ENCODE results near the gene SPART.

The SPART gene

DNA sequence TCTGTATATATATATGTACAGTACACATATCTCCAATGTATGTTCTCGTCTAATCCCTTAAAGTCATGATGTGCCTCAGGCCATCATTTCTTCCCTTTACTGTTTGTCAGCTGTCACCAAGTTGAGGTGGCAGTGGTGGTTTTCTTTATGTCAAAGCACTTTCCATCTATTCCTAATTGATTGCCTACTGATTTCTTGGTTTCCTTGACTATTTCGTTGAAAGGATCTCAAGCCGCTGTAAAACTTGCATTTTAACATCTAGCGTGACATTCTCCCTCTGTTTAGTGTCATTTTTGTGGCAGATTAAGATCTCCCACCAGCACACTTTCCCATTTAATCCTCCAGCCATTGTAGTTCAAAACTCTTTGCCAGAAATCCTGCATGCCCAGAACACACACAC is 25.0 kb upstream of the SPART start:
- no peak for TF ChIP-seq POLR2A (IDR thresholded peaks at IDR 0.05; ENCODE audit: extremely low read depth, insufficient read length)
- TF ChIP-seq MYC (IDR thresholded peaks at IDR 0.05; ENCODE audit: low read depth, low read length), result no peak
- TF ChIP-seq, protein P1, sequence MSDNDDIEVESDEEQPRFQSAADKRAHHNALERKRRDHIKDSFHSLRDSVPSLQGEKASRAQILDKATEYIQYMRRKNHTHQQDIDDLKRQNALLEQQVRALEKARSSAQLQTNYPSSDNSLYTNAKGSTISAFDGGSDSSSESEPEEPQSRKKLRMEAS (IDR thresholded peaks at IDR 0.05; ENCODE audit: low read depth, low read length), result no peak
- TF ChIP-seq, protein P2, sequence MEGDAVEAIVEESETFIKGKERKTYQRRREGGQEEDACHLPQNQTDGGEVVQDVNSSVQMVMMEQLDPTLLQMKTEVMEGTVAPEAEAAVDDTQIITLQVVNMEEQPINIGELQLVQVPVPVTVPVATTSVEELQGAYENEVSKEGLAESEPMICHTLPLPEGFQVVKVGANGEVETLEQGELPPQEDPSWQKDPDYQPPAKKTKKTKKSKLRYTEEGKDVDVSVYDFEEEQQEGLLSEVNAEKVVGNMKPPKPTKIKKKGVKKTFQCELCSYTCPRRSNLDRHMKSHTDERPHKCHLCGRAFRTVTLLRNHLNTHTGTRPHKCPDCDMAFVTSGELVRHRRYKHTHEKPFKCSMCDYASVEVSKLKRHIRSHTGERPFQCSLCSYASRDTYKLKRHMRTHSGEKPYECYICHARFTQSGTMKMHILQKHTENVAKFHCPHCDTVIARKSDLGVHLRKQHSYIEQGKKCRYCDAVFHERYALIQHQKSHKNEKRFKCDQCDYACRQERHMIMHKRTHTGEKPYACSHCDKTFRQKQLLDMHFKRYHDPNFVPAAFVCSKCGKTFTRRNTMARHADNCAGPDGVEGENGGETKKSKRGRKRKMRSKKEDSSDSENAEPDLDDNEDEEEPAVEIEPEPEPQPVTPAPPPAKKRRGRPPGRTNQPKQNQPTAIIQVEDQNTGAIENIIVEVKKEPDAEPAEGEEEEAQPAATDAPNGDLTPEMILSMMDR (IDR thresholded peaks at IDR 0.05; ENCODE audit: low read depth, low read length), result no peak
- no peak for DNase-seq (ENCODE audit: low read depth)
- H3K4me3 ChIP-seq (ENCODE audit: low read depth, low read length), result no peak overlapping the region

DNA sequence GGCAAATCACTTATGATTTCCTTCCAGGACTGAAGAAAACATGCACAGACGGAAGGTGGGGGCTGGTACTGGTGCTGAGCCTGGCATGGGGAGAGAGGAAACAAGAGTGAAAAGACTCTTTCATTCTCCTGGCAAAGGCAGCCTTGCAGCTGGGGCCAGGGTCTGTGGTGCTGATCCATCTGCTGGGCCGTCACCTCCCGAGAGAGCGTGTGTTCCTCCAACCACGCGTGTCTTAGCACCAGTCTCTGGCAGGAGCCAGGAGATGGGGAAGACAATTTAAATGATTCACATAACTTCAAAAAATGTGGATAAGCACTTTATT is 23.9 kb upstream of the SPART start:
- H3K4me3 ChIP-seq (ENCODE audit: low read depth, low read length), result no peak overlapping the region
- TF ChIP-seq, protein P1 (IDR thresholded peaks at IDR 0.05; ENCODE audit: low read depth, low read length), result no peak
- TF ChIP-seq, protein P2 (IDR thresholded peaks at IDR 0.05; ENCODE audit: low read depth, low read length), result no peak
- no peak for TF ChIP-seq POLR2A (IDR thresholded peaks at IDR 0.05; ENCODE audit: extremely low read depth, insufficient read length)
- no peak for TF ChIP-seq MYC (IDR thresholded peaks at IDR 0.05; ENCODE audit: low read depth, low read length)
- no peak for DNase-seq (ENCODE audit: low read depth)

DNA sequence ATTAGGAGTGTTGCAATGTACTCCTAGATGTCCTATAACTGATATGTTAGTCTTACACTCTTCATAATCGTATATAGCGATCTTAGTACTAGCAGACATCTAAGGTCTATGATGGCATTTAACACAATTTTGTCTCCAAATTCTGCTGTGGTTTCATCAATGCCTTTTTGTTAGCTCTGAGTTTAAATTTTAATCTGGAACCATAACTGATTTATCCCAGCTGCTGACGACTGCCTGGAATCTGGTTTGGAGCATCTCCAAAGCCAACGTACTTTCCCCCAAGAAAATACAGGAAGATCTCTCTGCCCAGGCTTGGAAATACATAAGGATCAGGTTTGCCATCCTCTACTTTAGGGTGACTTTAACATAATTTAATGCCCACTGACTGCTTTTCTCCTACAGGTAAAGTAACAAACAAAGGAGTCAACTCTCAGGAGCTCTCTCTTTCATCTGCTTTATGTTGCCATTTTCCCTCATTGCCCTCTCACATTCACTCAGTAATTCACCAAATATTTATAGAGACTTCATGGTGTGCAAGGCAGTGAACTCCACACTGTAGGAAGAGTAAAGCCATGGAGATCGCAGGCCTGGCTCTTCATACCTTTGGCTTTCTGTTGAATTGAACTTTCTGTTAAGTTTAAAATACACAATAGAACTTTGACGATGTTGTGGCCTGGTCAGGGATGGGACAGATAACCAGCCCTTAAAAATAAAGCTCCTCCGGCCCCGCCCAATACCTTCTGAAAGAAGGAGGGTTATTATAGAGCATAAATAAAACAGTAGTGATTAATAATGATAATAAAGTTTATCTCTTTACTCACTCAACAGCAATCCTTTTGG is 23.3 kb upstream of the SPART start:
- TF ChIP-seq MYC (IDR thresholded peaks at IDR 0.05; ENCODE audit: low read depth, low read length), result no peak
- no peak for TF ChIP-seq POLR2A (IDR thresholded peaks at IDR 0.05; ENCODE audit: extremely low read depth, insufficient read length)
- TF ChIP-seq, protein P1 (IDR thresholded peaks at IDR 0.05; ENCODE audit: low read depth, low read length), result no peak
- TF ChIP-seq, protein P2 (IDR thresholded peaks at IDR 0.05; ENCODE audit: low read depth, low read length), result no peak
- no peak overlapping the region for H3K4me3 ChIP-seq (ENCODE audit: low read depth, low read length)
- DNase-seq (ENCODE audit: low read depth), result no peak

DNA sequence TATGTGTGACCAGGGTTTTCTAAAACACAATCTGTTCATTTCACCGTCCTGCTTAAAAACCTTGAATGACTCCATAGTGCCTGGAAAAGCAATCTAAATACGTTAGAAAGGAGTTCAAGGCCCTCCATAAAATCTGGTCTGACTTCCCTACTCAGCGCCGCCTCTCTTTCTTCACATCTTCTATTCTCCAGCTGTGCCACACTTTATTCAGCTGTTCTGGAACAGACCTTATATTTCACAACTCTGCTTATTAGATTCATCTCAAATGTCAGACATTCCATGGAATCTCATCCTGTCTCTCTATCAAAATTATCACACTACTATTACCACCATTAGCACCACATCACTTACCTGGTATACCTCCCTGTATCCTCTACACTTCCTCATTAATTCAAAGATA is 19.8 kb upstream of the SPART start:
- TF ChIP-seq, protein P2 (IDR thresholded peaks at IDR 0.05; ENCODE audit: low read depth, low read length), result no peak
- TF ChIP-seq POLR2A (IDR thresholded peaks at IDR 0.05; ENCODE audit: extremely low read depth, insufficient read length), result no peak
- TF ChIP-seq MYC (IDR thresholded peaks at IDR 0.05; ENCODE audit: low read depth, low read length), result no peak
- TF ChIP-seq, protein P1 (IDR thresholded peaks at IDR 0.05; ENCODE audit: low read depth, low read length), result no peak
- no peak for DNase-seq (ENCODE audit: low read depth)

DNA sequence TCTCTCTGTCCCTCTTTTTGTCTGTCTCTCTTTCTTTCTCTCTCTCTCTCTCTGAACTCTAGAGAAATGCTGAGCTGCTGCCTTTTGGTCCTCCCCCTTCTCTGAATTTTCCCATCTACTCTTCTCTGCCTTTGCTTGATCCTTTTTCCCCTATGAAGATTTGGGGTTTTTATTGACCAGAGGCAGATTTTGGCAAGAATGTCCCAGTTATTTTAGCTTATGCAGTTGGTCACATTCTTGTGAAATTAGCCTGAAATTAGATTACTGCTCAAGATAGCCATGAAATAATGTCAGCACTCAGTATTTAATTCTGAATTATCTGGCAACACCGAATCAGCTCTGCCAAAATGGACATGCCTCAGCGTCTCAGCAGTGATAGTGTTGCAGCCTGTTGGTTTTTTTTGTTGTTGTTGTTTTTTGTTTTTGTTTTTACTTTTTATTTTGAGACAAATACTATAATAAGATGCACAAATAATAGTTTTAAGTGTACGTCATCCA is 17.2 kb upstream of the SPART start:
- no peak for DNase-seq (ENCODE audit: low read depth)
- H3K4me3 ChIP-seq (ENCODE audit: low read depth, low read length), result no peak overlapping the region

More for the DNA sequence above, 19.8 kb upstream of the SPART start:
- H3K4me3 ChIP-seq (ENCODE audit: low read depth, low read length), result no peak overlapping the region

More for the DNA sequence above, 17.2 kb upstream of the SPART start:
- TF ChIP-seq, protein P1 (IDR thresholded peaks at IDR 0.05; ENCODE audit: low read depth, low read length), result no peak
- no peak for TF ChIP-seq MYC (IDR thresholded peaks at IDR 0.05; ENCODE audit: low read depth, low read length)
- TF ChIP-seq, protein P2 (IDR thresholded peaks at IDR 0.05; ENCODE audit: low read depth, low read length), result no peak
- no peak for TF ChIP-seq POLR2A (IDR thresholded peaks at IDR 0.05; ENCODE audit: extremely low read depth, insufficient read length)

All from NB4 (cell line).